ENCODE measurements around the gene IGF1R. TPM values are rescaled to one million over a fixed set of nuclear protein-coding genes. Genes with fewer than 3 reads are reported as not detected.

Gene IGF1R
- total RNA-seq, 1 donor from 2014 or later = 21.2 TPM

DNA sequence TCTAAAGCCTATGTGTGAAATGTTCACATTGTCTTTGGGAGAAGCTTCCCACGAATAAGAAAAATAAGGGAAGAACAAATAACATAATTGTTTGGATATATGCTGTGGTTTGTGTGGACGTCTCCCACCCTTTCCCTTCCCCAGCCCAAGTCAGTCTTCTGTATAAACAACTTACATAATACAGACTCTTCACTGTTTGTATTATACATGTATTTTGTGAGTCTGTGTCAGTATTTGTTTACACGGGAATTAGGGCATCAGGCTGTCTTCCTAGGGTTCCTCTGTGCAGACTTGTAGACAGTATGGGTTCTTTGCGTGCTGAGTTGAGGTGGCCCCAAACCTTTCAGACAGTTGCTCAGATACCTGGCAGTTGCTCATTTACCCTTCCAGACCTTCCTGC is 103.4 kb downstream of the IGF1R start:
- peak; percentile 44 for ATAC-seq

DNA sequence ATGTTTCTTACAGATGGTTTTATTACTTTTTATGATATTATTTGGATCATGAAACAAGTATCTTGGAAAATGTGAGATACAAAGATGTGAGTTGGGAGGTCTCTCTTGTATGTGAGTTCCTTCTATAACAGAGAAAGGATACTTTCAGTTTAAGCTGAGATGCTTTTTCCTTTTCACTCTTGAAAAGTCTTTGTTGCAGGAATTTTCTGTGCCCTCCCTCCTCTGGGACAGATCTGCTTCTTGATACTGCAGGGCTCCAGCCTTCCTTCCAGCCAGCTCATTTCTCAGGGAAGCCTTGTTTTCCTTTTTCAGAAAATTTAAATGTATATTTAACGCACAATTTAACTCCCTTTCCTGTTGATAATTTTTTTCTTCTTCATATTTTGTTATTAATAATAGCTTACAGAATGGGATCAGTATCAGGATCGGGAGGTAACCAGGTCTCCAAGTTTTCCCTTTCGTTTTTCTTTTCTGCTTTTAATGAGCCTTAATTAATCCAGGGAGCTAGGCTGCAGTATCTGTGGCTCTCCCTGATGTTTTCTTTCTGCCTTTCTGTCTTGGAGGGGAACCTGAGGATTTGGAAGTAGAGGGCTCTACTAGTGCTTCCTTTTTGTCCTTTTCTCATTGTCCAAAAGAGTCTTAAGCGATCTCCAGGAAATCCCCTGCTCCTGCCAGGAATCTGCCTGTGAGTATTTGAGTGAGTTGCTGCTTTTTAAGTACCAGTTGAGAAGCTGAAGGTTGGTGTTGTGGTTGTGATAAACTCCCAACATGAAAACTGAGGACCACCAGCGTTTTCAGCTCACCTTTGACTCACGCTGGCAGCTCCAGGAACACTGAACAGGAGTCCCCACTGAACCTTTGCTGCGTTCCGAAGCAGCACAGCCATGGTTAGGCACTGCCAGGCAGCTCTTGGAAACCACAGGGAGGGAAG is 105.7 kb downstream of the IGF1R start:
- ATAC-seq = no peak

DNA sequence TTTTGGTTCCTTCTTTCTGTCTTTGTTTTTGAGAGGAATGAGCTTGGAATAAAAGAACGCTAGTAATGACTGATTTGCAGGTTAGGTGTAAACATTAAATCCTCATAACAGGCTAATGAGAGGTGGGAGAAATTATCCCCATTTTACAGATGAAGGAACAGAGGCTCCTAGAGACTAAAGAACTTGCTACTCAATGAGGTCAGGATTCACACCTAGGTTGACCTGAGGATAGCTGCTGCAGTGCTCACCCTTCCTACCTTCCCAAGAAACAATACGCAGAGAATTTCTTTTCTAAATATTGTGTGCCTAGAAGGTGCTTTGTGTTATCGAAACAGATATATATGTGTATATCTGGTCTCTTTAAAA is 106.3 kb downstream of the IGF1R start:
- no peak for ATAC-seq

DNA sequence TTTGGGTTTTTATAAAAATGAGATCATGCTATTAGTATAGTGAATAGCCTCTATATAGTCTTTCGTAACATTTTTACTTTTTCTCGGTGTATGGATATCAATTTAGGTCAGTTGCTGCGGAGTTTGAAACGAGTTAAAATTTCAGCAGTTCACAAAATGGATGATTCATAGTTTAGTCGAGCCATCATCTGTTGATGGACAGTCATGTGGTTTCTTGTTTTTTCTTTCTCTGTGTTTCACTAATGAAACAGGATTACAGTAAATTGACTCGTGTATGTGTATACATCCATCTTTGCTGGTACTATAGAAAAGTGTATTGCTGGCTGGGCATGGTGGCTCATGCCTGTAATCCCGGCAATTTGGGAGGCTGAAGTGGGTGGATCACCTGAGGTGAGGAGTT is 106.8 kb downstream of the IGF1R start:
- ATAC-seq = peak; percentile 31

DNA sequence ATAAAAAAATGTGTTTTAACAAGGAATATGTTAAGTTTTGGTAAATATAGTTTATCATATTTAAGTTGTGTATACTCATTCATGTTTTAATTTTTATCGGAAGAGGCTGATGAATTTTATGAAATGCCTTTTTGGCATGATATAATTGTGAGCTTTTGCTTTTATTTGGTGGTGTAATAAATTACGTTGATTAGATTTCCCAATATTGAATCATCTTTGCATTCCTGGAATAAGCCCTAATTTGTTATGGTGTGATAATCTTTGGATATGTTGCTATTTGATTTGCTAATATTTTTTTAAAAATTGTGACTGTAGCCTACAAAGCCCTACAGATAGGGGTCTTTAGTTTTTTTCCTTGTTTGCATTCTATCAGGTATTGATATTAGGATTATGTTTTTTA is 107.4 kb downstream of the IGF1R start:
- ATAC-seq = no peak

DNA sequence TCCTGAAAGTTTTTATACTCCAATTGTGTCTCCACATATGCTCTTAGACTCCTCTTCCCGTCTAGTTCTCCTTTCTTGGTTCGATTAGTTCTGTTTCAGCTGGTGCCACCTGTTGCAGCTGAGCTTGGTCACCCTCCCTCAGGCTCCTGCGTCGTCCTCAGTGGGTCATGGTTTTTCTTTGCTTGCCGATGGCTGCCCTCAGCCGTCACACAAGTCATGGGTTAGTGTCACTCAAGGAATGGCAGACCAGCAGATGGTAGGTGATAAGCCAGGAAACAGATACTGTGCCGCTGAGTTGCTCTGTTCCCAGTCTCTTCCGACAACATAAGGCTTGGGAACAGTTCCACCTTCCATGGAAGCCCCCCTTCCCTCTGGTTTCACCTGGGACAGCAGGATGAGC is 109.9 kb downstream of the IGF1R start:
- no peak for ATAC-seq

DNA sequence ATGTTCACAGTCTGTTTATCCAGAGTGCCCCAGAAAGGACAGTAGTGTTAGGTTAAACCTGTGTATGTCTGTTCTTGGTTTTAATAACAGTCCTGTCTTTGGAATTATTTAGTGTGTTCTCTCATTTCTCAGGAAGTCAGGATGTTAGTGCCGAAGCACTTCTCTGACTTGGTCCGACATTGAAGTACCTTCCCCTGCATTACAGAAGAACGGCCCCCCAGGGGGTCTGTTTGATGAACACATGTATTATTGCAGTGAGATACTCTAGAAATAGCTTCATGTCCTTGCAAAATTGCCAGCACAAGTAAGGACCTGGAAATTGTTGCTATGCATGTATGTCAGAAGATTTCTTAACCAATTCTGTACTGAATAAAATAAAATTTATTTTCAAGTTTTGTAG is 110.9 kb downstream of the IGF1R start:
- no peak for ATAC-seq

DNA sequence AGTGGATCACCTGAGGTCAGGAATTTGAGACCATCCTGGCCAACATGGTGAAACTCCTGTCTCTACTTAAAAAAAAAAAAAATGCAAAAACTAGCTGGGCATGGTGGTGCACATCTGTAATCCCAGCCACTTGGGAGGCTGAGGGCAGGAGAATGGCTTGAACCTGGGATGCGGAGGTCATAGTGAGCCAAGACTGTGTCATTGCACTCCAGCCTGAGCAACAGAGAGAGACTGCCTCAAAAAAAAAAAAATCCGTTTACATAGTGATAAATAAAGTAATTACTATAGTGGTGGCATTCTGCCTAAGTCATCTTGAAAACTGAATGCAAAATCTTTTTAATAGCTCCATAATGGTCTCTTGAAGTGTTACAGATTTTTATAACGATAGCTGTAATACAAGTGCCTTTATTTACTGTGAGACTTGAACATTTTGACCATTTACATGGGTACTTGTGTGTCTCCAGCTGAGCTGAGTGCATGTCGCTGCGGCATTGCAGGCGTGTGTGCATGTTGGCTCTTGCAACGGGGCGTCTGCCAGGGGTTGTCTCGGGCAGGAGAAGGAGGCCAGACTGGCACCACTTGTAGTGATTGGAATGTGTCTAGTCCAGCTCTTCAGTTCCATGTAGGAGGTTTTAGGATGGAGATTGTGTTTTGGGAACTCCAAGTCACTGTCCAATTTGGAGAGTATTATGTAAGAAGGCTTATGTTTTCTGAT is 111.9 kb downstream of the IGF1R start:
- peak; percentile 81 for ATAC-seq

DNA sequence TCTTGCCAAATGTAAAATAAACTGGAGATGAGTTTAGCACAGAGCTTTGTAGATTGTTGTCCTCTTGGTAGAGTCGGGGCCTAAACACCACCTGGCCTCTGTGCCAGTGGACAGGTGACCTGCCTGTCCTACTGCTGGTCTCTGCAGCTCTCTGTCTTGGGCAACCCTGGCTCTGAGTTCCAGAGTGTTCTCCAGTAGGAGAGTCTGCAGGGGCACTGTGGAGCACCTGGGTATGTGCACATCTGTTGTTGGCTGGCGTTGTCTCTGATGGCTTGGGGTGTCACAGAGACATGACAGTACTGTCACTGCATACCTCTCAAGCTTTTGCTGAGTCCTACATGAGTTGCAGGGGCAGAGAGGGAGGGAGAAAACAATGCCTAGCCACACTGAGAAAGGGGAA is 112.6 kb downstream of the IGF1R start:
- peak; percentile 37 for ATAC-seq

DNA sequence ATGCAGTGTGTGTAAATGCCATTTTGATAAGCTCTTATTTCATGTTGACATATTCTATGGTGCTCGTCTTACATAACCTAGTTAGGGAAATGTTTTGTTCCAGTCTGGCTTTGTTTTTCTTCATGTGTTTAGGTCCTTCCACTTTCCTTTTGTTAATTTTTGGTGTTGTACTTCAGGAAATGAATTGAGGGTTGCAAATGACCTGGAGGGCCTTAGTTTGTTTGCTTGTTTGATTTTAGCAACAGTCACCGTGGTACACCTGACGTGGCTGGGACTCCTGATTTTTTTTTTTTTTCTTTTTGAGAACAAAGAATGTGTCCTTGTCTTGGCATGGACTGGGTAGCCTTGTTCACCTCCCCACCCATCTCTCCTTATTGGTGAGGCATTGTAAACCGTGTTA is 114.8 kb downstream of the IGF1R start:
- peak; percentile 11 for ATAC-seq

DNA sequence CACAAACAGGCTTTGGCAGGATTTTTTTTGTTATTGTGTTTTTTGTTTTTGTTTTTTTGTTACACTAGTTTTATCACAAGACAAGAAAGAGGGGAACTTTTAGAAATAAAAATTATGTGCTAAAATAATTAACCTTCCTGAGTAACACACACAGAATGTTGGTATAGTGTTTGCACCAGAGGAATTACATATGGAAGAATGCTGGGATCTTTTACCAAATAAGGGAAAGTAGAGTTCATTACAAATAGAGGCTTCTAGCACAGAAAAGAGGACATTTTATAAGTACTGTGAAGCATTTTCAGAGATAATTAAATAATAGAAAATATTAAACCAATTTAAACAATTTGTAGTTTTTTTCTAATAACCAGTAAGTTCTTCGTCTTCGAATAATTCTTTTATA is 116.0 kb downstream of the IGF1R start:
- no peak for ATAC-seq

DNA sequence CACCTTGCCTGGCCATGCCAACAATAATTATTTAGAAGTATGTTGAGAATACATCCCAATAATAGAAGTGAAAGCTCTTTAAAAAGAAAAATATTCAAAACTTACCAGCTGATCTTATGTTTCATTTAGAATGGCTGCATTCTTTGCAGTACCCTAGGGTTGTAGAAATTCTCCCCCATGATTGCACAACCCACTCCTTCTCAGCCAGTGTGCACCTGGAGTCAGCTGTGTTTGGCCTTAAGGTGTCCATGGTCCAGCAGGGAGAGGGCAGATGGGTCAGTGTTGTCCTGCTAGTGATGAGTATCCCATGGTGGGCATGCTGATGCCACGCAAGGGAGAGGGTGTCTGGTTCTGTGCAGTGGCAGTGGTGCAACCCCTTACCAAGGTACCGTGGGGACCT is 117.3 kb downstream of the IGF1R start:
- ATAC-seq = no peak

DNA sequence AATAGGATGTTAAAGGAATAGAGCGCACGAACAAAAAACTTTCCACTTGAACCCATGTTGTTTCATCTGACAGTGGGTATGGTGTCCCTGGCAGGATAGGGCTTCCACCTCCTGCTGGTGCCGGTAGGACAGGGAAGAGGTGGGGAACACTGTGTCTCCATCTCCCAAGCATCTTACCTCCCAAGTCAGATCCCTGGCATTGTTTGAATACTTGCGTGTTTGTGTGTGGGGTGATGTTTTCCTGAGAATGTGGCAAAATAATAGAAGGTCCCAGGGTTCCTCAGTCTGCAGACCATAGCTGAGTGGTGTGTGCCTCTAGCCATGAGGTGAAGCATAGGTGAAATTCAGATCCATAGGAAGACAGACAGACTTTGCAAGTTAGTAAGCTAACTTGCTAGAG is 119.4 kb downstream of the IGF1R start:
- ATAC-seq = no peak

DNA sequence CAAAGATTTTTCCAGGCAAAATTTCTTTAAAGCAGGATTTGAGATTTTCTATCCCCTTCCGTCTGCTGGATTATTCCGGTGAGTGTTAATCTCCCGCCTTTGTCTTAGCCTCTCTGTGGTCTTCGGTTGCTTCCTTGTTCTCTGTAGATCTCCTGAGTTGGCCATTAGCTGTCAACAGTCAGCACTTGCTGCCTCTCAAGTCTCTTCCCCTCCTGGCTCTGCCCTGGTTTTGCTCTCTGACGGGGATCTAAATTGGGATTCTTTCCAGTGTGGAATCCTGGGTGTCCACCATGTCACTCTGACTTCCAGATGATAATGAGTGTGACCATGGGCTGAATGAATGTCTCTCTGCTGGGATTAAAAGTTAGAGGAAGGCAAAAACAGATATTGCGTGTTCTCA is 121.5 kb downstream of the IGF1R start:
- ATAC-seq = no peak

DNA sequence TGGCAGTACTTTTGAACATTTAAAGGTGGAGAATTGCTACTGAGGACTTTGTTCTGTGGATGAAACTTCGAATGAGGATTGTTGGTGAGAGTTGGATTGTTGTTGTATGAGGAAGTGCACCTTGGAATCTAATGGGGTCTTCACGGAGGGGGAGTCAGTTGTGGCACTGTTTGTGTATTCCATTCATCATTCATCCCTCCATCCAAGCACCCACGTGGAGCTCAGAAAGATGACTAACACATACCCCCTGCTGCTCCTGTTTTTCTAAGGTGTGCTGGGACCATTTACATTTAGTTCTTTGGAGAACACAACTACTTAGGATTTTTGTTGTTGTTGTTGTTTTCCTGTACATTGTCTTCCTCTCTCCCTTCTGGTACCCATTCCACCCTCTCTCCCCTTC is 122.6 kb downstream of the IGF1R start:
- ATAC-seq = no peak

DNA sequence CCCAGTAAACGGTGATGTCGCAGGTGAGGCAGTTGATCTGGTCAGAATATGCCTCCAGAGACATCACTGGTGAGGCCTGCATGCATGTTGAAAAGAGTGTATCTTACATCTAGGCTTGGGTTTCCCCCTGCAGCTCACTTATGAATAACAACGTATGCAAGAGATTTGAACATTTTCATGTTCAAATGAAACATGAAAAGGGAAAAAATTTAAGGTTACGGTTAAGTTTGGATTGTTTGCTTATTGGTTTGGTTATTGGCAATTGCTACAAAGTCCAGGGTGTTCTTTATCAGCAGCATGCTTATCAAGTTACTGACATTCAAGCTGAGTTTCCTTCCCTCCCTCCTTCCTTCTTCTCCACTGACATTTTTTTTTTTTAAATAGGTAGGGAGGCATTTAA is 123.2 kb downstream of the IGF1R start:
- ATAC-seq = no peak

DNA sequence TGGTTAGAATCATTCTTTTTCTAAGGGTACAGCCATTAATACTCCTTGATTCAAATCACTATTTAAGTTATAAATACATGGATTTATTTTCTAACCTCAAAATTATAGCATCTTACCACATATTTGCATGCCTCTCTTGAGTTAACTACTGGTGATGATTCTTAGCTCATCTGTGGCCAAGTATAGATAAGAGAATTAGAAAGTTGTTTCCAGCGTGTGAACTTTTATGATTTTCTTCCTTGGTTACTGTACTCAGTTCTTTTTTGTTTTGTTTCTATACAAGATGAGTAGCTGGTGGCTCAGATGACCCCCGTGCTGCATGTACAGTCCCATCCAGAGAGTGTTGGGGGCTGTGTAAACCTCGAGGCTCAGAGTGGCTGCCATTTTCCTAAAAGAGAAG is 124.6 kb downstream of the IGF1R start:
- no peak for ATAC-seq

DNA sequence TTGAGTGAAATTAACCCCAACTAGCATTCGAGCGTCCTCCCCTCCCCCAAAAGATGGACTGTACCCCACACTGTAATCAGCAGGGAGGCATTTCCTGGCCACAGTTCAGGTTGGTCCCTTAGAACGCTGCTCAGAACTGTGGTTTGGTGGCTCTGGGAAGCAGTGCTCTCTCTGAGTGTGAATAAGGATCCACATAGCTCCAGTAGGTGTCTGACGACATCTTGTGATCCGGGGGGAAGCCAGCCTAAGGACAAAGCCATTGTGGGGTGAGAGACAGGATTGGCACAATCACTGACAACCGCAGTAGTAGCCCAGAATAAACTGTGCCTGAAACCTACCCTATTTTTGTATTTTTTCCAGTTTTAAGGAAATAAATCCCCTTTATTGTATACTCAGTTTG is 125.3 kb downstream of the IGF1R start:
- no peak for ATAC-seq

DNA sequence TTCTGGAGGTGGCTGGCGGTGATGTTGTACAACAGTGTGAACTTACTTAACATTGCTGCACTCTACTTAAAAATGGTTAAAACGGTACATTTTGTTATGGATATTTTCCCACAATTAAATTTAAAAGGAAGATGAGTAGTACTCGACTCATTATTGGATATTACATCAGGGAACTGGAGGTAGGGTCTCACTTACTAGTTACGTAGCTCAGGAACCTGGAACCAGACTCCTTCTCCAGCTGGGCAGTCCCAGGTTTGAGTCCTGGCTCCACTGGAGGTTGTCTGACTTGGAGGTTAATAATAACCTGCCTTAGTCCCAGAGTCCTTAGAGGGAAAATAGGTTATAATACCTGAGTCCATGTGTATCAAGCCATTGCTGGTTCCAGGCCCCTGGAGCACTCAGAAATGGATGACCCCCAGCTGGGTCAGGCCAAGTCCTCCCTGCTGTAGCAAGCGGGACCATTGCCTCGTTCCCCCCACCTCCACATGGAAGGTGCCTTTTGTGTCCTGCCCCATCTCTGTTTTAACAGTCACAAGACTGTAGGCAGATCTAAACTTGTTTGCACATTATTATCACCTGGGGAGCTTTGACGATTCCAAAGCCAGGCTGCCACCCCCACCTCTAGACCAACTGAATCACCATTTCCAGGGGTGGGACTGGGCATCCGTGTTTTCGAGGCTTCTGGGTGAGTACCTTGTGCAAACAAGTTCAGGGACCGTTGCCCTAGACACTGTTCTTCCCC is 126.6 kb downstream of the IGF1R start:
- peak; percentile 80 for ATAC-seq

DNA sequence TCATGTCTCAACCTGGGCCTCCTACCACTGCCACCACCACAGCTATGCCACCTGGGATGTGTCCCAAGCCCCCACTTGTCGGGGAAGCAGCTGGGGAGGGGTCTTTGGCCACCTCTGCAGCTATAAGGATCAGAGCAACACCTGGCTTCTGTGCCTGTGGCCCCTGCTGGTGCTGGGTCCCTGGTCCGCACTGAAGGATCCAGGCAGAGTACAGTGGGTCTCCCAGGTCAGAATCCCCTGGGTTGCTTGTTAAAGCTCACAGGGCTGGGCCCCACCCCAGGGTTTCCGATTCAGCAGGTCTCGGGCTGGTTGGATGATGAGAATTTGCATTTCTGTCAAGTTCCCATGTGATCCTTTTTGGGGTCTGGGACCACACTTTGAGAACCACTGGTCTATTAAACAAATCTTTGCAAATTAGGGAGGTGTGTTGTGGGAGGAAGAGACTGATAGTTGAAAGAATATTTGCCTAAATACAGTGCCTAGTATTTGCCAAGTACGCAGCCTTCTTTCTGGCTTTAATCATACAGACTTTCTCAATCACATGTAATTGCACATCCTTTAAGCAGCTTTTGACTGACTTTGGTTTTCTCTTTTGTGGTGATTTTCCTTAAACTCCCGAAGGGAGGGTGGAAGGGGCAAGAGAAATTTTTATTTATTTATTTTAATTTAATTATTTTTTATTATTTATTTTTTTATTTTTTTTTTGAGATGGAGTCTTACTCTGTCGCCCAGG is 127.3 kb downstream of the IGF1R start:
- no peak for ATAC-seq

DNA sequence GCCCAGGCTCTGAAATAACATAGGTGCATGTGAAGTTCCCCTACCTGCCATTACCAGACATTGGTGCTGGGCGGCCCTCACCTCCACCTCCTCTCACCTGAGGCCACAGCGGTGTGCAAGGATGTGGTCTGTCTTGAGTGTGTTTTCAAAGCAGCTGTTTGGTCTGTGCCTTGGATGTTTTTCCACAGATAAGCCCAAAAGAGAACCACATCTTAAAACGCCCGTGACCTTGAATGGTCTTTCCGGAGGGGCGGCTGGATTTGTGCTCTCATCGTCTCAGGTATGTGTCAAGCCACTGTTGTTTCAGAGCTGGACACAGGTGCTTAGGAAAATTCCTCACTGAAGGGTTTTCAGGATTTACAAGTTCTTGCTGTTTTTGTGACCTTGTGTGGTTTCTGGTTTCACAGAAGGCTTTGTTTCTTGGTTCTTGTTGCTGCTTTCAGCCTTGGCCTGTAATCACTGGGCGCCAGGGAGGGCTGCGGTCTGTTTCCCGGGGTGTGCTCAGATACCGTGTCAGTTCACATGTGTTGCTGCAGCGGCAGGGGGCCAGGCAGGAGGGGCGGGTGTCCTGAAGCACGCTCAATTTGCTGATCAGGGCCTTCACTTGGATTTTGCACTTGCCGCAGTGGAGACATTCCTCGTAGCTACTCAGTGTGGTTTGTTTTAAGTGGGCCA is 128.4 kb downstream of the IGF1R start:
- ATAC-seq = no peak

DNA sequence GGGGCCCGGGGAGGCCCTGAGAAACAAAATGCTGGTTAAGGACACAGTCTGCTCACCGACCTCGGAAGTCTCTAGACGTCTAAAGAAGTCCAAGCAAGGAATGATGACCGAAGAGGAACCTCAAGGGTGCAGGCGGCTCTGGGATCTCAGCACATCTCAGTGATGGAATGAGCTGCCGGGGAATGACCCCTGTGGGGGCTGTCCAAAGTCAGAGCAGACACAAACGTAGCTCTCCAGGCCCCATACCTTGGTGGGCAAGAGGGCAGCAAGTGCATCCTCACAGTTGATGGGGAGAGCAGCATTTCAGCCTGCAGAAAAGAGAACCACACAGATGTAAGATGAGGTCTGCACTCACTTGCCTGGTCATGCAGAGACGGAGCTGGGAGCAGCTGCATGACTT is 129.1 kb downstream of the IGF1R start:
- no peak for ATAC-seq
